CD4-positive, alpha-beta T cell (primary cell): ENCODE measurements around the gene SRC. TPM values are rescaled to one million over a fixed set of nuclear protein-coding genes. Genes with fewer than 3 reads are reported as not detected.
A peak's percentile ranks its signal among the peaks of the same experiment; 100 is the strongest.

Experiments
- ATAC-seq: fragments of 200-7000 bp; cut with Tn5 transposase; one replicate; pipeline ENCODE4 v1.10.0; 2022; ENCODE audit warnings: mild to moderate bottlenecking; ENCODE audit not compliant: poor library complexity
- CTCF ChIA-PET: fragments of 350-600 bp; sonication (Branson Sonifier 250); formaldehyde crosslinking; loops from one replicate; lab custom pipeline; 2021; ENCODE audit warnings: antibody characterized with exemption, inconsistent platforms; lab: Charles Lee
- POLR2A ChIA-PET: fragments of 350-600 bp; sonication (Branson Sonifier 250); formaldehyde crosslinking; loops from one replicate; lab custom pipeline; 2021; ENCODE audit warnings: antibody characterized with exemption, inconsistent platforms; lab: Charles Lee
- DNase-seq, 14 experiments: peaks; one replicate each; pipeline ENCODE4 v3.0.0-alpha.2; 2013 to 2020; ENCODE audit warnings: mixed read lengths in 2 of 14
- H3K27ac ChIP-seq, 2 donors: one replicate each; pipeline versions ENCODE4 v1.5.1 to v1.7.0; 2013; ENCODE audit warnings: low read length in 2 of 2, low read depth in 1 of 2, mild to moderate bottlenecking in 1 of 2
- H3K27me3 ChIP-seq, 2 experiments: 1 replicate in 1 of 2; 2 replicates in 1 of 2; pipeline versions ENCODE4 v1.6.1 to v1.7.0; 2013; ENCODE audit warnings: low read length in 2 of 2, control low read depth in 1 of 2, mild to moderate bottlenecking in 1 of 2, moderate library complexity in 1 of 2; ENCODE audit not compliant: insufficient read depth in 2 of 2, control insufficient read depth in 1 of 2
- H3K36me3 ChIP-seq: one replicate; pipeline ENCODE4 v1.6.1; 2013; ENCODE audit warnings: low read length, control low read depth; ENCODE audit not compliant: insufficient read depth
- H3K4me1 ChIP-seq: one replicate; pipeline ENCODE4 v1.6.1; 2013; ENCODE audit warnings: low read length, control low read depth; ENCODE audit not compliant: insufficient read depth
- H3K4me3 ChIP-seq: one replicate; pipeline ENCODE4 v1.5.1; 2013; ENCODE audit warnings: mild to moderate bottlenecking, low read length, moderate library complexity
- H3K9me3 ChIP-seq, 2 experiments: 1 replicate in 1 of 2; 2 replicates in 1 of 2; pipeline versions ENCODE4 v1.6.1 to v1.7.0; 2013; ENCODE audit warnings: low read length in 2 of 2, mild to moderate bottlenecking in 2 of 2, control low read depth in 1 of 2, moderate library complexity in 1 of 2; ENCODE audit not compliant: control insufficient read depth in 1 of 2, insufficient read depth in 1 of 2
- H3K27ac Mint-ChIP-seq: one replicate; pipeline ENCODE4 v1.8.0; 2020; ENCODE audit warnings: mixed read lengths
- H3K27me3 Mint-ChIP-seq: one replicate; pipeline ENCODE4 v1.8.0; 2021; ENCODE audit warnings: mixed read lengths
- H3K36me3 Mint-ChIP-seq: one replicate; pipeline ENCODE4 v1.8.0; 2021; ENCODE audit warnings: low read depth, mixed read lengths
- H3K4me1 Mint-ChIP-seq: one replicate; pipeline ENCODE4 v1.8.0; 2021; ENCODE audit warnings: low read depth, mixed read lengths
- H3K4me3 Mint-ChIP-seq: one replicate; pipeline ENCODE4 v1.8.0; 2020; ENCODE audit warnings: mild to moderate bottlenecking, mixed read lengths
- H3K9me3 Mint-ChIP-seq: one replicate; pipeline ENCODE4 v1.8.0; 2020; ENCODE audit warnings: mixed read lengths
- intact Hi-C, 2 experiments: fragments of 100-400 bp; cut with DNase I in 1 of 2; cut with micrococcal nuclease in 1 of 2; formaldehyde crosslinking; loops; one replicate each; pipeline versions ENCODE4 v1.15.1 to v1.9.0; 2023 to 2025; cut with DNase I, micrococcal nuclease
- total RNA-seq, 174 experiments: library from RNA in 2 of 174; stranded (reverse) in 2 of 174; gene quantifications; one replicate each; pipeline ENCODE4 v1.2.3 and lab custom pipeline; 2021 to 2026
- TF ChIP-seq, protein P1 (sequence below): fragments of 200-600 bp; IDR thresholded peaks from one replicate; pipeline ENCODE4 v1.8.0; 2022; ENCODE audit warnings: antibody characterized with exemption, mild to moderate bottlenecking

SRC gene
- total RNA-seq, 2 experiments from 2014 or later, result 2.5 to 3.1 TPM

DNA sequence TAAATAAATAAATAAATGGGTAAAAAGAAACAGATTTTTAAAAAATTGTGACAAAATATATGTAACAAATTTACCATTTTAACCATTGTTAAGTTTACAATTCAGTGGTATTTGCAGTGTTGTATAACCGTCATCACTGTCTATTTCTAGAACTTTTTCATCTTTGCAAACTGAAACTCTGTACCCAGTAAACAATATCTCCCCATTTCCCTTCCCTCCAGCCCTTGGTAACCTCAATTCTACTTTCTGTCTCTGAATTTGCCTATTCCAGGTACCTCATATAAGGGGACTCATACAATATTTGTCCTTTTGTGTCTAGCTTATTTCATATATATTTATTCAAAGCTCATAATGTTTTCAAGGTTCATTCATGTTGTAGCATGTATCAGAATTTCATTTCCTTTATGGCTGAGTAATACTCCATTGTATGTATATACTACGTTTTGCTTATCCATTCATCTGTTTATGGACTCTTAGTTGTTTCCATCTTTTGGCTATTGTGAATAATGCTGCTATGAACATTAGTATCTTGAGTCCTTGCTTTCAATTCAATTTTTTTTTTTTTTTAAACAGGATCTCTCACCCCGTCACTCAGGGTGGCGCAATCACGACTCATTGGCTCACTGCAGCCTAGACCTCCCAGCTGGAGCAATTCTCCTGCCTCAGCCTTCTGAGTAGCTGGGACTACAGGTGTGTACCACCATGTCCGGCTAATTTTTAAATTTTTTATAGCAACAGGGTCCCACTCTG lies 47.6 kb upstream of the SRC start:
- ATAC-seq (no peak), DNase-seq (peak in 1 of 14 experiments; percentile 27)
- TF ChIP-seq, protein P1, sequence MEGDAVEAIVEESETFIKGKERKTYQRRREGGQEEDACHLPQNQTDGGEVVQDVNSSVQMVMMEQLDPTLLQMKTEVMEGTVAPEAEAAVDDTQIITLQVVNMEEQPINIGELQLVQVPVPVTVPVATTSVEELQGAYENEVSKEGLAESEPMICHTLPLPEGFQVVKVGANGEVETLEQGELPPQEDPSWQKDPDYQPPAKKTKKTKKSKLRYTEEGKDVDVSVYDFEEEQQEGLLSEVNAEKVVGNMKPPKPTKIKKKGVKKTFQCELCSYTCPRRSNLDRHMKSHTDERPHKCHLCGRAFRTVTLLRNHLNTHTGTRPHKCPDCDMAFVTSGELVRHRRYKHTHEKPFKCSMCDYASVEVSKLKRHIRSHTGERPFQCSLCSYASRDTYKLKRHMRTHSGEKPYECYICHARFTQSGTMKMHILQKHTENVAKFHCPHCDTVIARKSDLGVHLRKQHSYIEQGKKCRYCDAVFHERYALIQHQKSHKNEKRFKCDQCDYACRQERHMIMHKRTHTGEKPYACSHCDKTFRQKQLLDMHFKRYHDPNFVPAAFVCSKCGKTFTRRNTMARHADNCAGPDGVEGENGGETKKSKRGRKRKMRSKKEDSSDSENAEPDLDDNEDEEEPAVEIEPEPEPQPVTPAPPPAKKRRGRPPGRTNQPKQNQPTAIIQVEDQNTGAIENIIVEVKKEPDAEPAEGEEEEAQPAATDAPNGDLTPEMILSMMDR, result no peak
- H3K4me3 Mint-ChIP-seq, result no peak overlapping the region
- intact Hi-C loops, result loop anchor here in 1 of 2 experiments (10.0 kb wide), 1 partner anchor 1136 kb away; the partner anchor contains the start of gene SNHG17
- H3K4me1 Mint-ChIP-seq, result peaks cover 39% of the 10 kb centered on the region
- no peaks in the 10 kb centered on the region for H3K27me3 Mint-ChIP-seq
- H3K27ac ChIP-seq, result no peak overlapping the region
- H3K36me3 ChIP-seq, result peaks cover 38% of the 10 kb centered on the region
- no peak overlapping the region for H3K27ac Mint-ChIP-seq
- peaks cover 69% of the 10 kb centered on the region for H3K36me3 Mint-ChIP-seq
- no peaks in the 10 kb centered on the region for H3K27me3 ChIP-seq
- H3K4me3 ChIP-seq, result no peak overlapping the region
- POLR2A ChIA-PET, result interaction anchor here (1.0 kb wide), 1 partner anchor 9 kb away, joined by 3 read pairs; the partner anchor contains the start of gene MANBAL
- CTCF ChIA-PET, result no interaction called here
- H3K4me1 ChIP-seq, result peaks cover 7% of the 10 kb centered on the region
- H3K9me3 ChIP-seq, result no peaks in the 10 kb centered on the region
- no peaks in the 10 kb centered on the region for H3K9me3 Mint-ChIP-seq

DNA sequence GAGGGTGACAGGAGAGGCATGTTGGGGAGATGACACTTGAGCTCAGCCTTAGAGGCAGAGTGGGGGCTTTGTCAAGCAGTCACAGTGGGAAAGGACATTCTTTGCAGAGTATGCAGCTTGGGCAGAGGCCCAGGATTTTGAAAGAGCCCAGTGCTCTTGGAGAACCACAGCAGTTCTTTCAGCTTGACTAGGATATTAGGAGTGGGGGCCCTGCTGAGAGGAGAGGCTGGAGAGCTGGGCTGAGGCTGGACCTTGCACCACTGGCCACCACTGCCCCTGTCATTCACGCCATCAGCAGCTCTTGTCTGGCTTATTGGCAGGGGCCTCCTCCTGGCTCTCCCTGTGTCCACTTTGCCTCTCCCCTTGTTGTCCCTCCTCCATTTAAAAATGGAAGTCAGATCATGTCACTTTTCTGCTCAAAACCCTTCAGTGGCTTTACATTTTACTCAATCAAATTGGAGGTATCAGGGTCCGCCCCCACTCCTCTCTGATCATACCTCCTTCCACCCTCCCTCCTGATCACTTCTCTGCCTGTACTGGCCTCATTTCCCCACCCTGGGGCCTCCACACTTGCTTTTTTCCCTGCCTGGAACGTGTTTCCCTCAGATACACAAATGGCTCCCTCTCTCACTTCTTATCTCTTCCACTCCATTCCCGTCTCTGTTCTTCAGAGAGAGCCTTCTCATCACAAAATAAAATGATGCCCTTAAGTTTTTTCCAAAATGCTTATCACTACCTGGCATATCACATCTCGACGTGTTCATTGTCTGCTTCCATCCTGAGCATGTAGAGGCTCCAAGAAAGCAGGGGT lies 46.0 kb upstream of the SRC start:
- H3K27me3 ChIP-seq, result no peaks in the 10 kb centered on the region
- no peak for DNase-seq
- ChIA-PET POLR2A (interaction anchor here (0.8 kb wide), 1 partner anchor 11 kb away, joined by 3 read pairs; the partner anchor contains the start of gene MANBAL), CTCF (interaction anchor here (1.3 kb wide), 1 partner anchor 84 kb away, joined by 3 read pairs; no protein-coding TSS in a partner anchor)
- H3K4me1 ChIP-seq, result peaks cover 7% of the 10 kb centered on the region
- intact Hi-C loops, result loop anchor here in 1 of 2 experiments (10.0 kb wide), 1 partner anchor 1135 kb away; the partner anchor contains the start of gene SNHG17
- no peak overlapping the region for H3K4me3 ChIP-seq
- Mint-ChIP-seq H3K27me3 (no peaks in the 10 kb centered on the region), H3K4me1 (peaks cover 26% of the 10 kb centered on the region), H3K36me3 (peaks cover 68% of the 10 kb centered on the region), H3K27ac (no peak overlapping the region), H3K4me3 (no peak overlapping the region), H3K9me3 (no peaks in the 10 kb centered on the region)
- no peak overlapping the region for H3K27ac ChIP-seq
- H3K9me3 ChIP-seq, result no peaks in the 10 kb centered on the region
- peaks cover 43% of the 10 kb centered on the region for H3K36me3 ChIP-seq
- TF ChIP-seq, protein P1, result no peak
- no peak for ATAC-seq

DNA sequence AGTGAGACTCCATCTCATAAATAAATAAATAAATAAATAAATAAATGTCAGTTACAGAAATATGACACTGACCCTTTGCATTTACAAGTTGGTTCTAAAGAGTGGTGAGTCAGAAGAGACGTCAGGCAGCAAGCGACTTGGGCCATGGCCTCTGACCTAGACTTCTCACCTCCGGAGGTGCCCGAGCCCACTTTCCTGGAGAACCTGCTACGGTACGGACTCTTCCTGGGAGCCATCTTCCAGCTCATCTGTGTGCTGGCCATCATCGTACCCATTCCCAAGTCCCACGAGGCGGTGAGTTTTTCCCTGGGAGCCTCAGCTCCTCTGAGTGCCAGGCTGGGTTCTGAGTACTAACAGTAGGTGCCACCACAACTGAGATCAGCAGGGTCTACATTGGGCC lies 44.8 kb upstream of the SRC start:
- peaks cover 49% of the 10 kb centered on the region for H3K36me3 ChIP-seq
- no peak overlapping the region for H3K27ac Mint-ChIP-seq
- DNase-seq, result no peak

More for the DNA sequence above, 44.8 kb upstream of the SRC start:
- peaks cover 76% of the 10 kb centered on the region for H3K36me3 Mint-ChIP-seq
- H3K4me3 Mint-ChIP-seq, result no peak overlapping the region
- Histone ChIP-seq H3K4me3 (no peak overlapping the region), H3K4me1 (no peaks in the 10 kb centered on the region), H3K27me3 (no peaks in the 10 kb centered on the region), H3K9me3 (no peaks in the 10 kb centered on the region), H3K27ac (no peak overlapping the region)
- TF ChIP-seq, protein P1, result no peak
- POLR2A ChIA-PET, result no interaction called here
- CTCF ChIA-PET, result no interaction called here
- H3K4me1 Mint-ChIP-seq, result peaks cover 18% of the 10 kb centered on the region
- no peaks in the 10 kb centered on the region for H3K27me3 Mint-ChIP-seq
- ATAC-seq, result no peak
- H3K9me3 Mint-ChIP-seq, result no peaks in the 10 kb centered on the region
- intact Hi-C loops, result no loop called here
